ELR (cell line): Measurements from ENCODE around the gene LSR.
"Not testable (repeated sequence)": the region's sequence is repeated elsewhere in the genome, so short reads cannot be mapped to it uniquely, and the experiment has no call there.

ENCODE experiments used
- DNase-seq: peaks from one replicate; pipeline ENCODE4 v3.0.0-alpha.2; 2015; ENCODE audit warnings: low read depth

LSR gene

DNA sequence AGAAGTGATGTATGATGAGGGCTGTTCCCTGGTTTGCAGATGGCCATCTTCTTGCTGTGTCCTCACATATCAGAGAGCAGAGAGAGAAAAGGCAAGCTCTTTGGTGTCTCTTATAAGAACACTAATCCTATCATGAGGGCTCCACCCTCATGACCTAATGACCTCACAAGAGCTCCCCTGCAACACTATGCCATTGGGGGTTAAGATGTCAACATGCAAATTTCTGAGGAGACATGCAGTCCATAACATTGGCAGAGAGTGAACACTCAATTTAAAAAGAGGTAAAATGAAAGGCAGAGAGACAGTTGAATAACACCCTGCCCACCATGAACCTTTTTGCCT is 31.2 kb upstream of the LSR start:
- DNase-seq = no peak

DNA sequence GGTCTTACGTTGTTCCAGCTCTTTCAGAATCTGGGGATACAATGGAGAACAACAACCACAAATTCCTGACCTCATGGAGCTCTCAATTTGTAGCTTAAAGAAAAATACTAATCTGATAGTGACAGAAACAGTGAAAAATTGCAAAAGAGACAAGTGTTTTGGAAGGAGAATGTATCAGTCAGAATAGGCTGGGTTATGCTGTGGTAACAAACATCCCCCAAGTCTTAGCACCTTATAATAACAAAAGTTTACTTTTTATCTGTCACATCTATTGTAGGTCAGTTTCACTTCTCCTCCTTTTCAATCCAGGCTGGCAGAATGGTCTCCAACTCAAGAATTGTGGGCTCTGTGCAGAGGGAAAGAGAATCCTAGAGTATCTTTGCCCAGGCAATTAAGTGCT is 29.8 kb upstream of the LSR start:
- DNase-seq = no peak

DNA sequence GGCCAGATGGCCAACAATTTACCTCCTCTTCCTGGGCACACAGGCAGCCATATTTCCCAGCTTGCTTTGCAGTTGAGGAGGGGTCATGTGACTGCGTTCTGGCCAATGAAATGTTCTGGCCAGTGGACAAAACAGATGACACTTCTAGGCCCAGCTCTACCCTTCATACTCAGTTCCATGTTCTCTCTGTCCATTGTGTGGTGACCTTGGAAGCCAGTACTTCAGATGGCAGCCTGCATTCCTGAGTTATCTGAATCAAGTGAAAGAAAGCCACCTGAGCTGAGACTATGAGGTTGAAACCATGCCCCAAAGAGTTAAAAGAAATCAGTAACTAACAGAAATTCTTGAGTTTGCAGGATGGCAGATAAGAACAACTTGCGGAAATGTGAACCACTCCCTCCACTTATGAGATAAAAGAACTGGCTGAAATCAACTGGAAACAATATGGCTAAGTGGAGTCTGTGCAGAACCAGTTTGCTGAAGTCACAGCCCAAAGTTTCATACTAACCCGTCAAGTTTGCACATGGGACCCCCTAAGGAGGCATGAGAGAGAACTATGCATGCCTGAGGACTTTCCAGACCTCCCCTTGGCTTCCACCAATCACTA is 28.4 kb upstream of the LSR start:
- DNase-seq = no peak

DNA sequence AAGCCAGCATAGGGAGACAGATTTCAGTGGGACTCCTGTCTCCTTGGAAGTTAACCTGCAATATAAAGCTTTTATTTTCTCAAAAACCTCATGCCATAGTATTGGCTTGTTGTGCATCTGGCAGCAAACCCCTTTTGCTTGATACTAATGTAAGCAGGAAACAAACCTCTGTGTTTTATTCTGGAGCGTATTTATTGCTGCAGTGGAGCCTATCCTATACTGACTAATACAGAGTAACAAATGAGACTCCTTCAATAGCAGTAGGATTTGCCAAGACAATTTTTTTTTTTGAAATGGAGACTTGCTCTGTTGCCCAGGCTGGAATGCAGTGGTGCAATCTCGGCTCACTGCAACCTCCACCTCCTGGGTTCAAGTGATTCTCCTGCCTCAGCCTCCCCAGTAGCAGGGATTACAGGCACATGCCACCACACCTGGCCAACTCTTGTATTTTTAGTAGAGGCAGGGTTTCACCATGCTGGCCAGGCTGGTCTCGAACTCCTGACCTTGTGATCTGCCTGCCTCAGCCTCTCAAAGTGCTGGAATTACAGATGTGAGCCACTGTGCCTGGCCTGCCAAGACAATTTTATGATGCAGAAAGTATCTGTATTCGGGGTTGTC is 27.7 kb upstream of the LSR start:
- DNase-seq = not testable (repeated sequence)

DNA sequence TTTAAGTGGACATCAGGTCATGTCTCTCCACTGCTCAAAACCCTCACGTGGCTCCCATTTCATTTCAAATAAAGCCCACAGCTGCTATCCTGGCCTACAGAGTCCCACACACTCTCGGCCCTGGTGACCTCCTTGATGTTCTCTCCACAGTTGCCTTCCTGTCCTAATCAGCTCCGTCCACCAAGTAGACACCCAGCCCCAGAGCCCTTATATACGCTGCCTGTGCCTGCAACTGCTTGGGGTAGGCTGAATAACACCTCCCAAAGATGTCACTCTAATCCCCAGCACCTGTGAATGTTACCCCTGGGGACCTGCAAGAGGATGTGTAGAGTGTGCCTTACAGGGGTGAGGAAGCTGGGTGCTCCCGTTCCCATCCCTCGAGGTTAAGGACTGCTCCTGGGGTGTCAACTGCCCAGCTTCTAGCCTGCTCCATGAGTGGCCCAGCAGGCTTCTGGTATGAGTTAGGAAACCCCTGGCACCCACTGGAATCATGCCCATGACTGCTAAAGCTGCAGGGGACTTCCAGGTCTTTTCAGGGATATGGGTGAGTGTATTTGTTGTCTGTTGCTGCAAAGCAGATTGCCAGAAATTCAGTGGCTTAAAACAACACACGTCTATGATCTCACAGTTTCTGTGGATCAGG is 26.3 kb upstream of the LSR start:
- no peak for DNase-seq

DNA sequence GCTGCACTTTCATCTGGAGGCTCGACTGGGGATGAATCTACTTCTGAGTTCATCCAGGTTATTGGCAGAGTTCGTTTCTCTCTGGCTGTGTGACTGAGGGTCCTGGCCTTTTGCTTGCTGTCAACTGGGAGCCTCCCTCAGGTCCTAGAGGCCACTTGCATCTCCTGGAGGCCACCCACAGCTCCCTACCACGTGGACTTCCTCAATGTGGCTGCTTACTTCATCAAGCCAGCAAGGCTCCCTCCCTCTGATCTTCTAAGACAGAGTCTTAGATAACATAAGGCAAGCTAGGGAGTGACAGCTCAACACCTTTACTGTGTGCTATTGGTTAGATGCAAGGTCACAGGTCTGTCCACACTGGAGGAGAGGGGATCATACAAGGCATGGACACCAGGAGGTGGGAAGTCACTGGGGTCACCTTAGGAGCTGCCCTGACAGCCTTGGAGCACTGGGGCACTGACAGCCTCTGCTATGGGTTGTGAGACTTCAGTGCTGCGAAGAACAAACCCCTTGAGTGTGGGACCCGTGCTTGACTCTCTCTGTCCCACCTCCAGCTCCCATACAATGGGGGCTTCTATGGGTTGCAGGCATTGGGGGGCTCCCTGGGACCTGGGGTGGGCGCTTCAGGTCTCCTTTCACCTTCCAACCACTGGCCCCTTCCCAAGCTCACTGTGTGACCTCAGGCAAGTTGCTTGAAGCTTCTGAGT is 25.6 kb upstream of the LSR start:
- DNase-seq = no peak

DNA sequence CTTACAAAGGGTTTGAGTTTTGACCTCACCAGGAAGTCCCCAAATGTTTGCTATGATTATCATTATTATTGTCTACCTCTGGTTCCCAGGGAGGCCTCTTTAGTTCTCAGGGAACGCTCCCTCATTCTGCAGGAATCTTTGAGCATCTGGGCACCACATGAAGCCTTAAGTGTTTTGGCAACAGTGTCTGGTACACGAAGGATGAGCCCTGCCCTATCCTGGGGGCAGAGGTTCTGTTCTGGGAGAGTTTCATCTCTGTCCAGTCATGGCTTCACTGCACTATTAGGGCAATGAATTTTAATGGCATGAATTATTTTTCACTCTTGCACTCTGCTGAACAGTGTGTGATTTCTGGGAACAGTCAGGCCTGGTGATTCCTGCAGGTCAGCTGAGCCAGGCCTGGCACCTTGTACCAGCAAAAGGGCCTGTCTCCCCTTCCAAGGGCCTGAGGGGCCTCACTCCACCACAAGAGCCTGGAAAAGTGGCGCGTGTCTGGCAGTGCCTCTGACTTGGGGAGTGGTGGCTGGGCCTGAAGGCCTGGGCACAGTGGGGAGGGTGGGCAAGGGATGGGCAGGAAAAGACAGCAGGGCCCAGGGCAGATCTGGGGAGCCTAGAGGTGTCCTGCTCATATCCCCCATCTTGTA is 24.8 kb upstream of the LSR start:
- DNase-seq = no peak

DNA sequence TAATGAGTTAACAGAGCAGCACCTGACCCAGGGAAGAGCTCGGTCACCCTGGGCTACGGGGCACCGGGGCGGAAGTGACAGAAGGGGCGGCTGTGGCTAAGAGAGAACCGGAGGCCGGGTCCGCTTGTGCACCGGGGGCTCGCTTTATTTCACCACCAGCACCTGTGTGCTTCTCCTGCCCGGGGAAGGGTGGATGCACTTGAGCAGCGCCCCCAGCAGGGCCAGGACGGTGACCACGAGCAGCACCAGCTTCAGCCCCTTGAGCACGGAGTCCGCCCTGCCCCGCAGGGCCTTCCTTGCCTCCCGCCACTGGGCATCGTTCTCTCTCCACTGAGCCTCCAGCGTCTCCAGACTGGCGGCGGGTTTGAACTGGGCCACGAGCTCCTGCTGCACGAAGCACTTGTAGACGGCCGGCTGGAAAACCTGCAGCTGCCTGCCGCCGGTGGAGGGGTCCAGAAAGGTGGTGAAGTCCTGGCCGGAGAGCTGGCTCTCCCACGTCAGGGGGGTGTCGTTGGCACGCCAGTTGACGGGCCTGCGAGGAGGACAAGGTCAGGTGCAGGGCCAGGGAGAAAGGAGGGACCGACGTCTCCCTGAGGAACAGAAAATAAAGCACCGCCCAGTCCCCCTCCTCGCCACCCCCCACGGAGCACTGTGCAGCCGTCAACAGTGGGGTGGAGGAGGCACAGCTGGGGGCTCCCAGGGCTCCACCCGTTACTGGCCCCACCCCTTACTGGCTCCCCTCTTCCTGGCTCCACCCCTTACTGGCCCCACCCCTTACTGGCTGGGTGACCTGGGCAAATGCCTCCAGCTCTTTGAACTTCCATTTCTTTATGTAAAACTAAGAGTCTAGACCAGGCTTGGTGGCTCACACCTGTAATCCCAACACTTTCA is 23.9 kb upstream of the LSR start:
- DNase-seq = no peak

DNA sequence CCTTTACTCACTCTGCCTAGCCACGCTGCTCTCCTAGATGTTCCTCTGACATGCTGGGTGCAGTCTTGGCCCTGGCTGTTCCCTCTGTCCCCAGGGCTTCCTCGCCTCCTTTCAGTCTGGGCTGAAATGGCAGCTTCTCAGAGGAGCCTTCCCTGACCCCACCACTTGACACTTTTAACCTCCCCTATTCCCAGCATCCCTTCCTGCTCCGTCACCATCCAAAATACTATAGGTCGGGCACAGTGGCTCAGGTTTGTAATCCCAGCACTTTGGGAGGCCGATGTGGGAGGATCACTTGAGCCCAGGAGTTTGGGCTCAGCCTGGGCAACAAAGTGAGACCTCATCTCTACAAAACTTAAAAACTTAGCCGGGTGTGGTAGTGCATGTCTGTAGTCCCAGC is 22.9 kb upstream of the LSR start:
- DNase-seq = no peak

DNA sequence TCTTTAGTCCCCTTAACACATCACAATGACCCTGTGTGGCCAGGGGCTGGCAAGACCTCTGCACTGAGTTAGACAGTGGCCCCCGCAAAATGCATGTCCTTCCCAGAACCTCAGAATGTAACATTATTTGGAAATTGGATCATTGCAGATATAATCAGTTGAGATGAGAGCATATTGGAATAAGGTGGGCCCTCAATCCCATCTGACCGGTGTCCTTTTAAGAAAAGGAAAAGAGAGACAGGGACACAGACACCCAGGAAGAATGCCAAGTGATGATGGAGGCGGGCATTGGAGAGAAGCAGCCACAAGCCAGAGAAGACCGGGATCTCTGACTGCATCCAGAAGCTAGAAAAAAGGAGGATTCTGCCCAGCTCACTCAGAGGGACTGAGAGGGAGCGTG is 22.1 kb upstream of the LSR start:
- DNase-seq = no peak

DNA sequence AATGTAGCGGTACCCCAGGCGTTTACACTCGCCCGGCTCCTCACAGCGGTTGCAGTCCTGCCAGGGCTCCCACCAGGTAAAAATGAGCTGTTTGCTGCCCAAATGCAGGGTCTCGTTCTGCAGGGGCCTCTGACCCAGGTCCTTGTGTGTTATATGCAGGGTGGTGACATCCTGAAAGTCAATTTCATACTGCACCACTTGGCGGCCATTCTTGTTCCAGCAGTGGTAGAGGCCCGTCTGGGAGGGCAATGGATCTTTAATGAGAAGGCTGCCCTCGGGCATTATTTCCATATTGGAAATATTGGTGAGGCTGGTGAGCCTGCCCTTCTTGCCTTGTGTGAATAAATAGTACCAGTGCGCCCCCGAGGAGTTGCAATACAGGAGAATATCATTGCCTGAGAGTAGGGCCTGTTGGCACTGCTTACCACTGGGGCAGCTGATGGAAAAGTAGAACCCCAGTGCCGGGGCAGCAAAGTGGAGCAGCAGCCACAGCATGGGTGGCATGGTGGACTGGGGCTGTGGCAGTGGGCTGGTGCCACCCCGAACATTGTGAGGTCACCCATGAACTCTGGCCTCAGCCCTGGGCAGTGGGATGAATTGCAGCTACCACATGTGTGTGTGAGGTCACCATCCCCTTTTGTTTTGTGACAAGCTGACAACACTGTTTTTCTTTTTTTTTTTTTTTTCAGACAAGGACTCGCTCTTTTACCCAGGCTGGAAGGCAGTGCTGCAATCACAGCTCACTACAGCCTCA is 20.4 kb upstream of the LSR start, which contains the start of gene FAM187B:
Gene FAM187B (minus strand): TSS at position 563 of the 754 bp plus-strand sequence. CDS start 59 bp downstream, at position 504.
- DNase-seq = no peak

DNA sequence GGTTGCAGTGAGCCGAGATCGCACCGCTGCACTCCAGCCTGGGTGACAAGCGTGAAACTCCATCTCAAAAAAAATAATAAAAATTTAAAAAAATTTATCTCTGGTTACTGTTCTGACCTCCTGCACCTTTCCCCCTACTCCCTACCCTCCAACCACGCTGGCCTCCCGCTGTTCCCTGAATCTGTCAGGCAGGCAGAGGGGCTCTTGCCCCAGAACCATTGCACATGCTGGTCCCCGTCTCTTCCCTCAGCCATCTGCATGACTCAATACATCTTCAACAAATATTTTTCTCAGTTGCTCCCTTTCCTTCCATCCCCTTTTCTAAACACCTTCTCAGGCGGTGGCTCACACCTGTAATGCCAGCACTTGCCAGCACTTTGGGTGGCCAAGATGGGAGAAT is 19.2 kb upstream of the LSR start:
- DNase-seq = no peak

DNA sequence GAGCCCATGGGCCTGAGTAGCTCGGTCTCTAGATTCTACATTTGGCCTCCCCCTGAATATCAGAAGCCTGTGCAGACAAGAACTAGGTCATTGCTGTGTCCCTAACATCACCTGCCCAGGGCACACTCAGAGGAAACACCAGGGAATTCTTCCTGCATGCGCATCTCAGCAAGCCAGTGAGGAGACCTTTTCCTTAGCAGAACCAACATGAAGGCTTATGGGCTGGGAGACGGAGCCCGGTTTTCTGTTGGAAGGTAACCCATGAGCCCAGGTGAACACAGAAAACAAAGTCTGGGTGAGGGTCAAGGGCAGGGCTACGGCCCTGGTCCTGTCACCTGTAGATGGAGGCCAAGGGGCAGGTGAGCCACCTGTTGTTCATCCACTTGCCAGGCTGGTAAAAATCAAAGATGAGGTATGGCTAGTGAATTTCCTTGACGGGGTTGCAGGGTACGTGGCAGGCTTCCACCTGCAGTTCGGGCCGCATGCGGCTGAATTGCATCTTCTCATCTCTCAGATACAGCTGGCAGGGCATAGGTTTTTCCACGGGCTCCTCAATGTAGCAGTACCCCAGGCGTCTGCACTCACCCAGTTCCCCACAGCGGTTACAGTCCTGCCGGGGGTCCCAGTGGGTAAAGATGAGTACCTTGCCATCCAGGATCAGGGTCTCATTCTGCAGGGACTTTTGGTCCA is 16.7 kb upstream of the LSR start:
- no peak for DNase-seq

DNA sequence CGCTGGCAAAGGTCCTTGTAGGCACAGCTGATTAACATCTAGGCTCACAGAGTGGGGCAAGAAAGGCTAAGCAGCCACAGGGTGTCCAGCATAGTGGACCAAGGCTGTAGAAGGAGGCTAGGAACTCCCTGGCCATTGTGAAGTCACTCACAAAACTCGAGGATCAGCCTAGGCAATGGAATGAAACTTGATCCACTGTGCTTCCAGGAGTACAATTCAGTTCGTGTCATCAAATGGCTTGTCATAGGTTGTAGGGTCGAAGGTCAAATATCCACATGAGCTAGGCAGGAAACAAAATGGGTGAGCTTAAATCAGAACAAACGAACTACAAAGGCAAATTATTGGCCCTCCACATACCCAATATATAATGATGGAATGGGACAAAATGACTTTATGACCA is 15.9 kb upstream of the LSR start:
- DNase-seq = no peak

DNA sequence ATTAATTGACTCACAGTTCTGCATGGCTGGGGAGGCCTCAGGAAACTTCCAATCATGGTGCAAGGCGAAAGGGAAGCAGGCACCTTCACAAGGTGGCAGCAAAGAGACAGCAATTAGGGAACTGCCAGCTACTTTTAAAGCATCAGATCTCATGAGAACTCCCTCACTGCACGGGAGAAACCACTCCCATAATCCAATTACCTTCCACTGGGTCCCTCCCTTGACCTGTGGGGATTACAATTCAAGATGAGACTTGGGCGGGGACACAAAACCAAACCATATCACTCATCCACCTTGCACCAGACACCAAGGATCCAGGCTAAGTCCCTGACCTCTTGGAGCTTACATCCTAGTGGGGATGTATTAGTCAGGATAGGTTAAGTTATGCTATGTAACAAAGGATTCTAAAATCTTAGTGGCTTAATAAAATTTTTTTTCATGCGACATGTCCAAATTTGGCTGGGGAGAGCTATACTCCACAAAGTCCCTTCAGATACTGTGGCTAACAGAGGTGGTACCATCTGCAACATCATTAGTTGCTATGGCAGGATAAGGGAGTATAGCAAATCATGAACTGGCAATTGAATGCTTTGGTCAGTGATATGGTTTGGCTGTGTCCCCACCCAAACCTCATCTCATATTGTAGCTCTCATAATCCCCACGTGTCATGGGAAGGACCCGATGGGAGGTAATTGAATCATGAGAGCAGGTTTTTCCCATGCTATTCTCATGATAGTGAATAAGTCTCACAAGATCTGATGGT is 12.0 kb upstream of the LSR start:
- DNase-seq = no peak

DNA sequence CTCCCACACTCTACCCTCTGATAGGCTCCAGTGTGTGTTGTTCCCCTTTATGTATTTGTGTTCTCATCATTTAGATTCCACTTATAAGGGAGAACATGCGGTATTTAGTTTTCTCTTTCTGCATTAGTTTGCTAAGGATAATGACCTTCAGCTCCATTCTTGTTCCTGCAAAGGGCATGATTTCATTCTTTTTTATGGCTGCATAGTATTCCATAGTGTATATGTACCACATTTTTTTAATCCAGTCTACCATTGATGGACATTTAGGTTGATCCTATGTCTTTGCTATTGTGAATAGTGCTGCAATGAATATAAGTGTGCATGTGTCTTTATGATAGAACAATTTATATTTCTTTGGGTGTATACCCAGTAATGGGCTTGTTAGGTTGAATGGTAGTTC is 9.2 kb upstream of the LSR start:
- DNase-seq = not testable (repeated sequence)

DNA sequence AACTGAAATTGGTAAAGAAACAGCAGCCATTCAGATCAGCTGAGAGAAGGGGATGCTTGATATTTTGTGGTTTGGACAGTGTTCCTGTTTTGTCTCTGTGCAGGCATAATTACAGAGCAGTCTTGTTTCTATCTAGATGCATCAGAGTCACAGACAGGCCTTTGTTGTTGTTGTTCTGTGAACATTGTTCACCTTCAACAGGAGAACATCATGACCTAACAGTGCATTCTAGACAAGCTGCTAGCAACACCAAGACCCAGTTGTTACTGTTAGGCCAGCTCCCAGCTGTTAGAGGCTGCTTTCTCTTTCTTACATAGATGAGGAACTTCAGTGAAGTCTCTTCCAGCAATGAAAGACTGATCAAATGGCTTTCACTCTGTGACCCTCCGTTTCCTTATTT is 8.5 kb upstream of the LSR start:
- DNase-seq = no peak

DNA sequence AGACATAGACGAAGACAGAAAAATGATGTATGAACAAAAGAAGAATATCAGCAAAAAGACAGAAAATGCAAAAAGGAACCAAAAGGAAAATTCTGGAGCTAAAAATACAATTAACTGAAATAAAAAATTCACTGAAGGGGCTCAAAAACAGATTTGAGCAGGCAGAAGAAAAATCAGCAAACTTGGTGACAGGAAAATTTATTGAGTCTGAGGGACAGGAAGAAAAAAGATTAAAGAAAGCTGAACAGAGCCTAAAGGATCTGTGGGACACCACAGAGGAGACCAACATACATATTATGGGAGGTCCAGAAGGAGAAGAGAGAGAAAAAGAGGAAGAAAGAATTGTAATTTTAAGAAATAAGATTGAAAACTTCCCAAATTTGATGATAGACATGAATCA is 7.4 kb upstream of the LSR start:
- DNase-seq = no peak

DNA sequence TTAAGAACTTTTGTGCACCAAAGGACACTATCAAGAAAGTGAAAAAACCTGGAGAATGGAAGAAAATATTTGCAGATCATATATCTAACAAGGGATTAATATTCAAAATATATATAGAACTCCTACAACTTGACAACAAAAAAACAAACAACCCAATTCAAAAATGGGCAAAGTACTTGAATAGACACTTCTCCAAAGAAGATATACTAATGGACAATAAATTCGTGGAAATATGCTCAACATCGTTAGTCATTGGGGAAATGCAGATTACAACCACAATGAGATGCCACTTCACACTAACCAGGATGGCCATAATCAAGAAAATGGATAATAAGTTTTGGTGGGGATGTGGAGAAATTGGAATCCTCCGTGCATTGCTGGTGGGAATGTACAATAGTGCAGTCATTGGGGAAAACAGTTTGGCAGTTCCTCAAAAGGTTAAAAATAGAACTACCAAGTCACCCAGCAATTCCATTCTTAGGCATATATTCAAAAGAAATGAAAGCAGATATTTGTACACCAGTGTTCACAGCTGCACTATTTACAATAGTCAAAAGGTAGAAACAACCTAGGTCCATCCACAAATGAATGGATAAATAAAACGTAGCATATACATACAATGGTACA is 2.2 kb upstream of the LSR start:
- DNase-seq = no peak
